Neural crest cell (in vitro differentiated cells): Measurements from ENCODE around the gene TMC6. TPM values are rescaled to one million over a fixed set of nuclear protein-coding genes. Genes with fewer than 3 reads are reported as not detected.

Experiments
- DNase-seq: peaks from one replicate; pipeline ENCODE4 v3.0.0; 2021; ENCODE audit warnings: low read depth, mixed read lengths, low spot score
- H3K27ac Mint-ChIP-seq: one replicate; pipeline ENCODE4 v1.8.0; 2021; ENCODE audit warnings: mild to moderate bottlenecking, mixed read lengths; ENCODE audit not compliant: unreplicated experiment
- H3K27me3 Mint-ChIP-seq: 2 replicates; pipeline ENCODE4 v1.8.0; 2021; ENCODE audit warnings: low read depth, mild to moderate bottlenecking, mixed read lengths
- H3K36me3 Mint-ChIP-seq: 2 replicates; pipeline ENCODE4 v1.8.0; 2021; ENCODE audit warnings: low read depth, mild to moderate bottlenecking, mixed read lengths
- H3K4me1 Mint-ChIP-seq: 2 replicates; pipeline ENCODE4 v1.8.0; 2021; ENCODE audit warnings: mixed read lengths
- H3K4me3 Mint-ChIP-seq: one replicate; pipeline ENCODE4 v1.8.0; 2021; ENCODE audit warnings: mild to moderate bottlenecking, mixed read lengths
- H3K9me3 Mint-ChIP-seq: 2 replicates; pipeline ENCODE4 v1.8.0; 2021; ENCODE audit warnings: mixed read lengths
- CTCF ChIP-seq: fragments of 200-600 bp; sonication (generic); conservative IDR thresholded peaks from 2 replicates; pipeline ENCODE4 v1.5.0; 2021; ENCODE audit warnings: antibody characterized with exemption, mild to moderate bottlenecking
- total RNA-seq: library from RNA; stranded (reverse); gene quantifications from 2 replicates; pipeline ENCODE4 v1.2.1, GENCODE V29; 2021

TMC6 gene
- total RNA-seq, 1 donor from 2014 or later: 86.0 TPM

- H3K4me1 Mint-ChIP-seq: peaks cover 23% of the 10 kb centered on the region
- no peaks in the 10 kb centered on the region for H3K36me3 Mint-ChIP-seq
- DNase-seq: no peak
- no peak overlapping the region for H3K27ac Mint-ChIP-seq
- H3K4me3 Mint-ChIP-seq: no peak overlapping the region
- no peak for TF ChIP-seq CTCF
- peaks cover 35% of the 10 kb centered on the region for H3K27me3 Mint-ChIP-seq
- H3K9me3 Mint-ChIP-seq: no peaks in the 10 kb centered on the region
Measured at GRCh38 chr17:78132084-78132676, 3.6 kb upstream of the TMC6 start.

GRCh38 chr17:78131172-78132083 lies 2.9 kb upstream of the TMC6 start:
- Mint-ChIP-seq H3K9me3 (no peaks in the 10 kb centered on the region), H3K36me3 (no peaks in the 10 kb centered on the region), H3K27me3 (peaks cover 37% of the 10 kb centered on the region), H3K27ac (no peak overlapping the region), H3K4me1 (peaks cover 27% of the 10 kb centered on the region), H3K4me3 (no peak overlapping the region)
- no peak for TF ChIP-seq CTCF
- no peak for DNase-seq

GRCh38 chr17:78130437-78131101 lies 2.0 kb upstream of the TMC6 start, which contains the start of gene TMC8:
TMC8 (plus strand) TSS chr17:78130771; CDS start chr17:78131589, 818 bp downstream.
- no peak within 1 kb of the TSS for H3K27ac Mint-ChIP-seq
- H3K4me3 Mint-ChIP-seq: peak within 1 kb of the TSS; percentile 55
- H3K9me3 Mint-ChIP-seq: no peaks in the 10 kb centered on the region
- peaks cover 36% of the 10 kb centered on the region for H3K27me3 Mint-ChIP-seq
- H3K4me1 Mint-ChIP-seq: peaks cover 30% of the 10 kb centered on the region
- DNase-seq: no peak
- no peak for TF ChIP-seq CTCF
- no peaks in the 10 kb centered on the region for H3K36me3 Mint-ChIP-seq

- Mint-ChIP-seq H3K36me3 (no peaks in the 10 kb centered on the region), H3K4me1 (peaks cover 30% of the 10 kb centered on the region), H3K27me3 (peaks cover 34% of the 10 kb centered on the region), H3K4me3 (peak overlapping the region; percentile 55), H3K9me3 (no peaks in the 10 kb centered on the region), H3K27ac (no peak overlapping the region)
- no peak for TF ChIP-seq CTCF
- no peak for DNase-seq
Measured at GRCh38 chr17:78130090-78130436, 1.5 kb upstream of the TMC6 start.

- TF ChIP-seq CTCF: no peak
- H3K27me3 Mint-ChIP-seq: peaks cover 34% of the 10 kb centered on the region
- no peak overlapping the region for H3K27ac Mint-ChIP-seq
- H3K4me3 Mint-ChIP-seq: peak overlapping the region; percentile 92
- DNase-seq: no peak
- peaks cover 30% of the 10 kb centered on the region for H3K4me1 Mint-ChIP-seq
- H3K9me3 Mint-ChIP-seq: no peaks in the 10 kb centered on the region
- no peaks in the 10 kb centered on the region for H3K36me3 Mint-ChIP-seq
Measured at GRCh38 chr17:78129351-78130089, 965 bp upstream of the TMC6 start.
